ENCODE results near the gene FLT3. TPM values are rescaled to one million over a fixed set of nuclear protein-coding genes. Genes with fewer than 3 reads are reported as not detected.

The FLT3 gene
- total and polyA plus RNA-seq, 9 of the 15 experiments (the other 6 are each of a cell fraction or from before 2014, with no cell fraction given), result not detected

- TF ChIP-seq, protein P1, sequence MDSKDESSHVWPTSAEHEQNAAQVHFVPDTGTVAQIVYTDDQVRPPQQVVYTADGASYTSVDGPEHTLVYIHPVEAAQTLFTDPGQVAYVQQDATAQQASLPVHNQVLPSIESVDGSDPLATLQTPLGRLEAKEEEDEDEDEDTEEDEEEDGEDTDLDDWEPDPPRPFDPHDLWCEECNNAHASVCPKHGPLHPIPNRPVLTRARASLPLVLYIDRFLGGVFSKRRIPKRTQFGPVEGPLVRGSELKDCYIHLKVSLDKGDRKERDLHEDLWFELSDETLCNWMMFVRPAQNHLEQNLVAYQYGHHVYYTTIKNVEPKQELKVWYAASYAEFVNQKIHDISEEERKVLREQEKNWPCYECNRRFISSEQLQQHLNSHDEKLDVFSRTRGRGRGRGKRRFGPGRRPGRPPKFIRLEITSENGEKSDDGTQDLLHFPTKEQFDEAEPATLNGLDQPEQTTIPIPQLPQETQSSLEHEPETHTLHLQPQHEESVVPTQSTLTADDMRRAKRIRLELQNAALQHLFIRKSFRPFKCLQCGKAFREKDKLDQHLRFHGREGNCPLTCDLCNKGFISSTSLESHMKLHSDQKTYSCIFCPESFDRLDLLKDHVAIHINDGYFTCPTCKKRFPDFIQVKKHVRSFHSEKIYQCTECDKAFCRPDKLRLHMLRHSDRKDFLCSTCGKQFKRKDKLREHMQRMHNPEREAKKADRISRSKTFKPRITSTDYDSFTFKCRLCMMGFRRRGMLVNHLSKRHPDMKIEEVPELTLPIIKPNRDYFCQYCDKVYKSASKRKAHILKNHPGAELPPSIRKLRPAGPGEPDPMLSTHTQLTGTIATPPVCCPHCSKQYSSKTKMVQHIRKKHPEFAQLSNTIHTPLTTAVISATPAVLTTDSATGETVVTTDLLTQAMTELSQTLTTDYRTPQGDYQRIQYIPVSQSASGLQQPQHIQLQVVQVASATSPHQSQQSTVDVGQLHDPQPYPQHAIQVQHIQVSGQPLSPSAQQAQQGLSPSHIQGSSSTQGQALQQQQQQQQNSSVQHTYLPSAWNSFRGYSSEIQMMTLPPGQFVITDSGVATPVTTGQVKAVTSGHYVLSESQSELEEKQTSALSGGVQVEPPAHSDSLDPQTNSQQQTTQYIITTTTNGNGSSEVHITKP (IDR thresholded peaks at IDR 0.05; ENCODE audit: partially characterized antibody), result no peak
- TF ChIP-seq KAT7 (CRISPR knock-in tag; IDR thresholded peaks at IDR 0.05; ENCODE audit: borderline replicate concordance) (no peak), KLF16 (IDR thresholded peaks at IDR 0.05) (no peak), ZBTB7A (IDR thresholded peaks at IDR 0.05; ENCODE audit: borderline replicate concordance, control insufficient read depth, low read depth, low read length) (no peak)
- TF ChIP-seq, protein P2, sequence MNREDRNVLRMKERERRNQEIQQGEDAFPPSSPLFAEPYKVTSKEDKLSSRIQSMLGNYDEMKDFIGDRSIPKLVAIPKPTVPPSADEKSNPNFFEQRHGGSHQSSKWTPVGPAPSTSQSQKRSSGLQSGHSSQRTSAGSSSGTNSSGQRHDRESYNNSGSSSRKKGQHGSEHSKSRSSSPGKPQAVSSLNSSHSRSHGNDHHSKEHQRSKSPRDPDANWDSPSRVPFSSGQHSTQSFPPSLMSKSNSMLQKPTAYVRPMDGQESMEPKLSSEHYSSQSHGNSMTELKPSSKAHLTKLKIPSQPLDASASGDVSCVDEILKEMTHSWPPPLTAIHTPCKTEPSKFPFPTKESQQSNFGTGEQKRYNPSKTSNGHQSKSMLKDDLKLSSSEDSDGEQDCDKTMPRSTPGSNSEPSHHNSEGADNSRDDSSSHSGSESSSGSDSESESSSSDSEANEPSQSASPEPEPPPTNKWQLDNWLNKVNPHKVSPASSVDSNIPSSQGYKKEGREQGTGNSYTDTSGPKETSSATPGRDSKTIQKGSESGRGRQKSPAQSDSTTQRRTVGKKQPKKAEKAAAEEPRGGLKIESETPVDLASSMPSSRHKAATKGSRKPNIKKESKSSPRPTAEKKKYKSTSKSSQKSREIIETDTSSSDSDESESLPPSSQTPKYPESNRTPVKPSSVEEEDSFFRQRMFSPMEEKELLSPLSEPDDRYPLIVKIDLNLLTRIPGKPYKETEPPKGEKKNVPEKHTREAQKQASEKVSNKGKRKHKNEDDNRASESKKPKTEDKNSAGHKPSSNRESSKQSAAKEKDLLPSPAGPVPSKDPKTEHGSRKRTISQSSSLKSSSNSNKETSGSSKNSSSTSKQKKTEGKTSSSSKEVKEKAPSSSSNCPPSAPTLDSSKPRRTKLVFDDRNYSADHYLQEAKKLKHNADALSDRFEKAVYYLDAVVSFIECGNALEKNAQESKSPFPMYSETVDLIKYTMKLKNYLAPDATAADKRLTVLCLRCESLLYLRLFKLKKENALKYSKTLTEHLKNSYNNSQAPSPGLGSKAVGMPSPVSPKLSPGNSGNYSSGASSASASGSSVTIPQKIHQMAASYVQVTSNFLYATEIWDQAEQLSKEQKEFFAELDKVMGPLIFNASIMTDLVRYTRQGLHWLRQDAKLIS (CRISPR knock-in tag; IDR thresholded peaks at IDR 0.05), result no peak
These were observed 44.0 kb downstream of the FLT3 start (continued) for GRCh38 chr13:28056426-28056825.

Measured in K562 (cell line).